Measurements from ENCODE around the gene SYS1.

- no peak for TF ChIP-seq CTCF (IDR thresholded peaks at IDR 0.05)
- no peak for TF ChIP-seq POLR2A (IDR thresholded peaks at IDR 0.05)
Measured at GRCh38 chr20:45409521-45410272, 46.7 kb downstream of the SYS1 start.

Measured in adrenal gland (tissue), 5 donors.